Fibroblast of skin of abdomen (primary cell): ENCODE data around the gene ZDHHC14.

ENCODE experiments used
- DNase-seq: peaks from one replicate; pipeline ENCODE4 v3.0.0-alpha.2; 2013

The ZDHHC14 gene

DNA sequence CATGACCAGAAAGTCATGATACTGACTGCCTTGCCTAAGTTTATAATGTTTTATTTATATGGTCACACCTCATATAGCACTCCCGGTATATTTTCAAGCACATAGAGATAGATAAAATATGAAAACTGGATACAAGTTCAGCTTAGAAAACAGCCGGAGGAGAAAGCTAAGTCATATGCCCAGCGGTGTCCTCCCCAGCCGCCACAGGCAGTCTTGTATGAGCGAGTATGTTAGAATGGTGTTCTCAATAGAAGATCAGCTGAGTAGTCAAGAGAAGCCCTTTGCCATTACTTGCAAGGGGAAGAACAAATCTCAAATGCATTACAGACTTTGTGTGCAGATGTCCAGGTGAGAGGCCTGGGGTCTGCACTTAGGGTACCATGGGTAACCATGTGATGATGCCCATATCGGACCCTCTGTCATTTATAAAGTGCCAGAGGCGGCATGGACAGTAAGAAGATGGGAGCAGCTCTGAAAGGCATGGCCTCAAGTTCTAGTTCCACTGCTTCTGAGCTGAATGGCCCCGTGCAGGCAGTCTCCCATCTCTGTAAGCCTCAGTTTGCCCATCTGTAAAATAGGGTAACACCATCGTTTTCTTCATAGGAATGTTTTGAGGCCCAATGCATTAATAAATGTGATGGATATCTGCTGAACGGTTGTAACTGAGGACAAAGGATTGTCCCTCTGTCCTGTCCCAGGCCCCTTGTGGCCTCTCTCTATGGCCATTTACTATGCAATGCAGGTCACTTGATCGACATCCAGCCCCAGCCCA is 246.4 kb downstream of the ZDHHC14 start:
- DNase-seq, result no peak

DNA sequence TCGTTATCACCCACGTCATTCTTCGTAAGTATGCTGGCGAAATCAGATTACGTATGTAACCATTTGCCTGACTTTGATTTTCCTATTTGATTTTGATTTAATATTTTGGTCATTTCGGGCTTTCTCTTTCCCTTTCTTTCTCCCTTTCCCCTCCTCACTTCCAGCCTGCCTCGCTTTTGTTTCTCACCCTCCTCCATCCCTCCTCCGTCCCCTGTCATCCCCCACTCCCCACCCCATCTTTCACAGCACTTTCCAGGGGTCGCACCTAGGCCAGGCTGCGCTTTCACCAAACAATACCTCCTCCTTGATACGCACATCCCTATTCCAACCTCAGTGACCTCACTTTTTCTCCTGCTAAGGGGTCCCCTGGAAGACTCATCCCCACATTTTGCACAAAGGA is 247.5 kb downstream of the ZDHHC14 start:
- no peak for DNase-seq

DNA sequence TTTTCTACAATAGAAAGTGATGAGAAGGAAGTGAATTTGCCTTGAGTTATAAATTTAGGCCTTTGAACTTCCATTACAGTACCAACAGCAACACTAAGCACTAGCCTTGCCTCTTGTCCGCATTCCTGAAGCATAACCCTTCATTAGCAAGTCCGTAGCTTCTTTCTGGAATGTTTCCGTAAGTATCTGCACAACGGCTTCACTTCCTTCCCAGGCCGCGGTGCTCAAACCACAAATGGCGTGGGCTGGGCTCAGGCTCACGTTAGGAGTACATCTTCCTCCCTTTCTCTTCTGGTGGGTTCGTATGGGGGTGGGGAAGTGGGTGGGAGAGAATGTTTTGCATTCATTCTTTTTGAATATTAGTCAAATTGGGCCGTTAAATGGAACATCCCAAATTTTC is 248.2 kb downstream of the ZDHHC14 start:
- DNase-seq, result peak; percentile 54

DNA sequence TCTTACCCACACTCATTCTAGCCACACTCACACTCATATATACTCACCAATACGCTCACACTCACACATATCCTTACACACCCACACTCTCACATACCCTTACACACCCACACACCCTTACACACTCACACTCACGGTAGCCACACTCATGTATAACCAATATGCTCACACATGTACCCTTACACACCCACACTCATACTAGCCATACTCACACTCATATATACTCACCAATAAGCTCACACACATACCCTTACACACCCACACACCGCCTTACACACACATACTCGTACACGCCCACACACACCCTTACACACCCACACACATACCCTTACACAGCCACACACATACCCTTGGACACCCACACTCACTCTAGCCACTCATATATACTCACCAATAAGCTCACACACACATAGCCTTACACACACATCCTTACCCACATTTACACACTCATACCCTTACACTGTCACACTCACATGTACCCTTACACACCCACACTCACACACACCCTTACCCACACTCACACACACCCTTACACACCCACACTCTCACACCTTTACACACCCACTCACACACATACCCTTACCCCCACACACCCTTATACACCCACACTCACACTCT is 249.6 kb downstream of the ZDHHC14 start:
- no peak for DNase-seq

DNA sequence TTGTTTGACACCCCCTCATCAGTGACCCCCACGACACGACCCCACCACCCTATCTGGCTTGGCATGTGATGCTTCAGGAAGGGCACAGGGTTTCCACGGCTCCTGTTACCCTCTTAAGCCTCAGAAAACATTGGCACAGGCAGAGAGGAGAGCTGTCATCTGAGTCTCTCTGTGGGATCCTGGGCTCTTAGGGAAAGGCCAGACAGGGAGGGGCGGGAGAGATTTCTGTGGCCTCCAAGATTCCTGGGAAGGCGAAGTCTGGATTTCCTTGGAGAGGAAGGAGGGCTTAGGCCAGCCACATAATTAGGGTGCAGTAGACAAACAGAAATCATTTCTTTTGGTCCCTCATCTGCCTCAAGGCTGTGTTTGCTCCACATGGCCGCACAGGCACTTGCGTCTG is 250.4 kb downstream of the ZDHHC14 start:
- DNase-seq, result peak; percentile 40

DNA sequence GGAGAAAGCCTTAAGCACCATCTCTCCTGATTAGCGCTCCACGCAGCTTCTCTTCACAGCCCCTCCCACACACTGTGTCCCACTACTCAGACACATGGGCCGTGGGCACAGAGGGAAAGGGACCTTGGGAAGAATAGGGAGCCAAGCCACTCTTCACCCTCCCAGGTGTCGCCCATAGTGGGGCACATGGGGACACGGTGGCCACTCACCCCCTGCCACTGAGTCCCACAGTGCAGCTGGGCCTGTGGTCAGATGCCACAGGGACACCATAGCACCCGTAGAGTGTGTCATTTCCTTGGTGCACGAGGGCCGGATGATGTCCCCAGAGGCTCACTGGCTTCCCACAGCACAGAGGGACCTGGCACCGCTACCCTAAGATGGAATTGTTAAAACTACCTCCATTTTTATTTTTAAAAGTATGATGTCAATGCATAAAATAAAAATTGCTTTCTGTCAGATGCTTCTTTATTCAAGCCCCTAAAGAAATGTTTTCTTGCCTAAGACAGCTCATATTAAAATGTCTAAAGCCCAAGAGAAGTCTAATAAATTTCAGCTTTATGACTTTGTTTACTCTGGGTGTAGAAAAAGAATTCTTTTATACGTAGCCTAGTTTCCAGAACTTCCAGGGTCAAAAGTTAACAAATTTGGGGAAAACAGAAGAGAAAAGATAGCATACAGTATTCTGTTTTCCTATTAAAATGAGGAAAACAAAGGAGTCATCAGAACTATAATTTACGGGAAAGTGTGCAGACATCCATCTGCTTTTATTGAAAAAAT is 251.0 kb downstream of the ZDHHC14 start:
- DNase-seq, result no peak

DNA sequence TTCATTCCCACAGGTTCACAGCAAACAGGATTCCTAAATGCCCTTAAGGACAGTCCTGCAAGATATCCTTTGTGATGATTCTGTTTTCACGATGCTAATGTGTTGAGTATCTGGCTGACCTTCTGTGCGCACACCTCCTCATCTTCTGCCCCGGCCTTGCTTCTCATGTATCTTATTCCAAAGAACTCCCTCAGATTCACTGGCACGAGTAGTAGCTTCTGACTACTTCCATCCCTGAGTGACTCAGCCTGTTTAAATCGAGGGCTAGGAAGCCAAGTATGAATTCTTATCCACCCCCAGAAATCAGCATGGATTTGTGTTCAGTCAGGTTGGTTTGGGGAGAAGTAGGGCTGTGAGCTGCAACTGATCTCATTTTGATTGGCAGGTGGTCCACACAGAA is 251.8 kb downstream of the ZDHHC14 start:
- peak; percentile 59 for DNase-seq

DNA sequence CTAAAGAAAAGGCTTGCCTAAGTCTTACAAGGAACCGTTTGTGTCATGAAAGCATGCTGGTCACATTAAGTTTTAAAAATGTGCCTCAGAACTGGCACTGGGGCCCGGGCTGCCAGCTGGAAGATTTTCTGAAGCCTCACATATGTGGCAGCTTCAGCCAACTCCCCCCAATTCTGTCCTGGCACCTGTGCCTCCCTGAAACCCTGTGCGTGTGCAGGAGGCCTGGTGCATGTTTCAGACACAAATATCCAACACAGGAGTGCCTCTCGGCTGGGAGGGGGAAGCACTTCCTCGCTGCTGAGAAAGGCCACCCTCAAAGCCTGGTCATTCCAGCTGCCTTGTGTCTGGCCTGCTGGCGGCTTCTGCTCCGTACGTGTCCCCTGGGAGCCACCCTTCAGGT is 253.6 kb downstream of the ZDHHC14 start:
- DNase-seq, result no peak

DNA sequence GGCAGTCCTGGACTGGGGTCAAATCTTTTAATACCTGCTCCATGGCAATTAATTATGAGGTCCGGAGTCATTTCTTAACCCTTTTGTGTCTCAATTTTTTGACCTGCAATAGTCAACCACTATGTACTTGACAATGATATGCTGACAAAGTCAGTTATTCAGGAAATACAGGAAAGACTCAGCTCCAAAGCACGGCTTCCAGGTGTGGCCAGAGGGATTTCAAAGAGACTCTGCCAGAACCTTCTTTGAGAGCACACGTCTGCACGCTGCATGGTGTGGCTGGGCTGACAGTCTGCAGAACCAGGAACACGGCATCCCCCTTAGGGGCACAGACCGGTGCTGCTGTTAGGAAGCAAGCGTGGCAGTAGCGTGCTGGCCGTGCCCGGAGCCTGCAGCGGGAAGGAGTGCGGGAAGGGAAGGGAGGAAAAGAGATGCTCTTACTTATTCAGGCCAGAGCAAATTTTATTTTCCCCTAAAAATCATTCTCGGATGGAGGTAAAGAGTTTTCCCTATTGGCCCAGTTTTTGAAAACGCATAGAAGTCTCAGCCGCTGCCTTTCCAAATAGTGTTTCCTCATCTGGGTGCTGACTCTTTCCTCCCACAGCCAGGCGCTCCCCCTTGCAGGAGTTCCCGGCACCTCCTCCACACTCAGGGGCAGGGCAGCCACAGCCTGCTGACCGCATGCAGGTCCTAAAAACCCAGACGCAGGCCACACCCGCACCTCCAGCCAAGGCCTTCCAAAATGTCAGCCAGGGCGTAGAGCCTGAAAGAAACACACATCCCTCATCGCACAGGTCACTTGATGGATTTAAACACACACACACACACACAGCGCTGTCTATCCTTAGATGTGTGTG is 254.6 kb downstream of the ZDHHC14 start:
- DNase-seq, result no peak

DNA sequence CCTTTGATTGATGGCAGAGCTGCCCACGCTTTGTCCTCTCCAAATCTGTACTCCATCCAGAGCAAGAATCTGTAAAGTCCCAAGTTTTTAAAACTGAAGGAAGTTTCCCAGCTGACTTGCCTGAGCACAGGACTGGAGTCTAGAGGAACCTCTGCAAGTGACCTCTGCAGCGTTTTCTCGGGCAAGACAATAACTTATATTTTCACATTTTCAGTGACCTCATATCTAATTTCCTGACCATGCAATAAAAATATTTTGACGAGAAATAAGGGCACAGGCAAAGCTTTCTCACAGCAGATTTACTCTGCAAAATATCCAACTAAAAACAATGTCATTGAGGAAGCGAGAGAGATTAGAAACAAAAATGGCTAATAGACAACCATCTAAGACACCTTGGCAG is 256.5 kb downstream of the ZDHHC14 start:
- DNase-seq, result no peak

DNA sequence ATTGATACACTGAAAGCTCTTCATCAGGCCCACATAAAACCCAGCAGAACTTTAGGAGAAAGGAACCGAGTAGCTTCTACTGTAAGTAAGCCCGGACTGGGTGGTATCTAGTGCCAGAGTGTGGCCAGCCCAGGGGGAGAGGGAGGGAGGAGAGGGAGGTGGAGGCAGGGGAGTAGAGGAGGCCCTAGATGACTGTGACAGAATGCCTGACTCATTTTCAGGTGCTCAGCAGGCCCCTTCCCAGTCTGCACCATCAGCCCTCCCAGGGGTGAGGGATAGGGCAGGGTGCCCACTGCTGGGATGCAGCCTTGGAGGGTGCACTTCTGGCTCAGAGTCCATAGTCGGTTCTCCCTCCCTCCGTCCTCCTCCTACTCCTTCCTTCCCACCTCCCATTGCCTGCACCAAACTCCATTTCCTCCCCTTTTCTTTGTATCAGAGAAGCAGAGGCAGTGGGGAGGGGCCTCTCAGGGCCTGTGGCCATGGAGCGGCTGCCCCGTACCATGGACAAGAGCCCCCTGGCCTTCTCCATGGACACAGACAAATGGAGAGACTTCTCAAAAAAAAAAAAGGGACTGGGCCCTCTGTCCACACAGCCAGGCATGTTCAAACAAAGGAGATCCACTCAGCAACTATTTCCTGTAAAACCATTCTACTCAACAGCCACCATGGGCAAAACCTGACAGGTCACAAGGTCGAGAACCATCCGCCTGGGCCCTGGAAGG is 257.1 kb downstream of the ZDHHC14 start:
- DNase-seq, result no peak

DNA sequence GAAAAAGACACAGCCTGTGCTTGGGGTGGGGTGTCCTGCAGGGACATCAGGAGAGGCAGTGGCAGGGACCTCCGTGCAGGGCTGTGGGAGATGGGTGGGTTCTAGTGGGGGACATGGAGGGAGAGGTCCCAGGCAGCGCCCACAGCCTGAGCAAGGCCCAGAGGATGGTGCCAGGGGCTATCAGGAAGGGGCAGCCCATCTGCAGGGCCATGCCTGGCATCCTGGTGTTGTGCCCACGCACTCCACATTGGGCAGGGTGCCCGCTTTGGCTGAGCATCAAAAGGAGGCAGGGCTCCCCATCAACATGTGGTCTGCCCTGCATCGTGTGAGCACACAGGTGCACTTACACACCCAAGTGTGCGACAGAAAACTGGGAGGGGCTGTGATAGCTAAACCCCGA is 257.8 kb downstream of the ZDHHC14 start:
- no peak for DNase-seq

DNA sequence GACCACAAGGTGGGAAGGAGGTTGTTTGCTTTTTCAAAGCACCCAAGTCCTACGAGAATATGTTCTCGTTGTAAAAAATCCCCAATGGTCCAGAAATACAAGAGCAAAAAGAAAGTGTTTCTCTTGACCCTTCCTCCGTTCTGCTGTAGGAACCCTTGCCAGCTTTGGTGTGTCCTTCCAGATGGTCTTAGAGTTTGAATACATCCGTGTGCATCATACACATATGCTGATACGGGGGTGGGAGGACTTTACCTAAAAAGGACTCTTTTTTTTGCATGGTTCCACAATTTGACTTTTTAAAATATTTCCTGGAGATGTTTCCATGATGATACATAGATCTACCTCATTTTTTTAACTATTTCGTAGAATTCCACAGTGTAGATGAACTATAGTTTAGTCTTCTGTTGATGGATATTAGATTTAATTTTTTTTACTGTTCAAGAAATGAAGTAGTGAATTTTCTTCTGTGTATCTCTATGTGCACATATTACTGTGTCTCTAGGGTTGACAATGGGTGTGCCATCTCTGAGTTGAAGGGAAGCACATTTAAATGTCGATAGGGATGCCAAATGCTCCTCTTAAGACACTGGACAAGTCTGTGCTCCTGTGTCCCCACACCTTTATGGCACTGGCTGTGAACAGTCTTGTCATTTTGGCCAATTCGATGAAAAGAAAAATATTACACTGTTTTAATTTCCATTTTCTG is 259.9 kb downstream of the ZDHHC14 start:
- DNase-seq, result peak; percentile 42

DNA sequence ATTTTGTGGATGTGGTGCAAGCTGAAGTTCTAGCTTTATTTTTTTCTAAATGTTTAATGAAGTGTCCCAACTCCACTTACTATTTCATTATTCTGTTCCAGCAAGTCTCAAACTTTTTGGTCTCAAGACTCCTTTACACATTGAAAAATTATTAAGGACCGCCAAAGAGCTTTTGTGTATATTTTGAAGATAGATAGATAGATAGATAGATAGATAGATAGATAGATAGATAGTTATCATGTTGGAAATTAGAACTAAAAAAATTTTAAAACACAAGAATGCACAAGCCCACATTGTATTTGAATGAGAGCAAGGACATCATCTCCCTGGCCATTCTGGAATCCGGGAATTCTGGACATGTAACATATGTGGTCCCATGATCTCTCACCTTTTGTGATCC is 260.8 kb downstream of the ZDHHC14 start:
- no peak for DNase-seq

DNA sequence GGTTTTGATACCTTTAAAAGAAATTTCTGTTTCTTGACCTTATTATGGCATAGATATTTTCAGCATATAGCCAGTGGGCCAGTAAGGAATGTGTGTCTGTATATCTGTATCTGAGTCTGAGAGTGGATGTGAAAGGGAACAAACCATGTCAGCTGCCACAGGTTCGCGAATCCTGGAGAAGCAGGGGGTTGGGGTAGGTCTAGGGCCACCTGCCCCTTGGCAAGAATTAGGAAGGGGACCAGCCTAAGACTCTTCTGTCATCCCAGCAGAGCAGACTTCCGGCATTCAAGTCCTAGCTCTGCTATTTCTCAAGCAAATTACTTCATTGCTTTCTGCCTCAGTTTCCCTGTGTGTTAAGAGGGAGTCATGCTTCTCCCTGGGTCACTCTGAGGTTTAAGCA is 261.7 kb downstream of the ZDHHC14 start:
- no peak for DNase-seq

DNA sequence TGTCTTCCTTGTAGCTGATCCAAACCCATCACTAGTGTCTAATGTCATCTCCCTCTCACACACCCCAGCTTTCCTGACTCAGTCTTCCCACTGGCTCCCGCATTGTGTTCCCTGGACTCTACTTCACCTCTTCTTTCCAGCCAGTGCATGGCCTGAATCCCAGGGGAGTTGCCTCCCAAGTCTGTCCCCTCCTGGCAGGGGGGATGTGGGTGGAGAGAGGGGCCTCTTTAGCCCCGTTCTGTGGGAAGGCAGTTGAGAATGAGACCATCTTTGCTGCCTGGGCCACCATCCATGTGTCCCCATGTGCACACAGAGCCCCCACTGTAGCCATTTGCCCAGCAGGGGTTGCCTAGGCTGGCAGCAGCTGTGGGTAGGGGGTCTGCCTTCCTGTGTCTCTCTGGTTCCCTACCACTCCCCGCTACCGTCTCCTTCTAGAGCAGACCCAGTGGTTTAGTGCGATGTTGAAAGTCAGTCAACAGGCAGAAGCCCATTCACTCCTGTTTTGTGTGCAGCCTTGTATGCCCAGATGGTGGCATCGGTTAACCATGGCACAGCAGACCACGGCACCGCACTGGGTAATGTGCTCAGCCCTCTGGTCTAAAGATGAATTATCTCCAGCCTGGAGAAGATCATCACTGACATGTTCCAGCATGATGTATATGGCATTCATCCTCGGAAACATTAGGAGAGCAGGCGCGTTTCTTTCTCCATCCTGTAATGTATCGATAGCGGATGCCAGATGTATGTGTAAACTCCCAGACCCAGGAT is 263.2 kb downstream of the ZDHHC14 start:
- peak; percentile 26 for DNase-seq

DNA sequence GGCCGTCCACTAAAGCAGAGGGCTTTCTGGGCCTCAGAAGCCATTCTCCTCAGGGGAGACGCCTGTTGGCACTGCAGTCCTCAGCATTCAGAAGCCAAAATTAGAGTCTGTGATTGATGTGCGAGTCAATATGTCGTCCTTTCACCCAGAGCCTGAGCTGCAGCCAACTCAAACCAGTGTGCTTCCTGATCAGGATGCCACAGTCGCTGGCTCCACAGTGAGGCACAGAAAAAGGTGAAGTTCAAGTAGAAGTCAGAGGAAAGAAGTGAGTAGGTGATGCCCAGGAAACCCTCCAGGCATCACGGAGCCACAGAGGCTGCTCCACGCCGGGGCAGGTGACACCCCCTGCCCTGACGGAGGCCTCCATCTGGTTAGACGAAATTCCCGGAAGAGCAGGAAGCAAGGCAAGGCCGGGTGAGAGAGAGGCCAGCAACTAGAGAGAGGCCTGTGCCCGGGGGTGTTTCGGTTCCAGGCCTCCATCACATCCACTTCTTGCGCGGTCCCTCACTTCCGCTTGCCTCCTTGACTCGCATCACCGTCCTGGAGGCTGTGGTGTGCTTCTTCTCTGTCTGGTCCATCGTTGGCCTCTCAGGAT is 264.3 kb downstream of the ZDHHC14 start:
- DNase-seq, result no peak

DNA sequence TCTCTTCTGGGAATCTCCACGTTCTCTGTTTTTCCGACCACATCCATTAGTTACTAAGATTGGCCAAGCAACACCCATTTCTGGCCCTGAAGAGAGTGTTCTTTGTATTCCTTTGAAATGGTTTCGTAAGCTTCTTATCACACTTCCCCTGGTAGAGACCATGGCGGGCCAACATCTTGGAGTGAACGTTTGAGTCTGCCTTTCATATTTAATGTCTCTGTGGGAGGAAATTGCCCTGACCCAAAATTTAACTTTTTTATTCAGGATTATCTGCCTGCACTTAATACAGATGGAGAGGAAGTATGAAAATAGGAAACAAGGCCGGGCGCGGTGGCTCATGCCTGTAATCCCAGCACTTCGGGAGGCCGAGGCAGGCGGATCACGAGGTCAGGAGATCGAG is 265.0 kb downstream of the ZDHHC14 start:
- no peak for DNase-seq

DNA sequence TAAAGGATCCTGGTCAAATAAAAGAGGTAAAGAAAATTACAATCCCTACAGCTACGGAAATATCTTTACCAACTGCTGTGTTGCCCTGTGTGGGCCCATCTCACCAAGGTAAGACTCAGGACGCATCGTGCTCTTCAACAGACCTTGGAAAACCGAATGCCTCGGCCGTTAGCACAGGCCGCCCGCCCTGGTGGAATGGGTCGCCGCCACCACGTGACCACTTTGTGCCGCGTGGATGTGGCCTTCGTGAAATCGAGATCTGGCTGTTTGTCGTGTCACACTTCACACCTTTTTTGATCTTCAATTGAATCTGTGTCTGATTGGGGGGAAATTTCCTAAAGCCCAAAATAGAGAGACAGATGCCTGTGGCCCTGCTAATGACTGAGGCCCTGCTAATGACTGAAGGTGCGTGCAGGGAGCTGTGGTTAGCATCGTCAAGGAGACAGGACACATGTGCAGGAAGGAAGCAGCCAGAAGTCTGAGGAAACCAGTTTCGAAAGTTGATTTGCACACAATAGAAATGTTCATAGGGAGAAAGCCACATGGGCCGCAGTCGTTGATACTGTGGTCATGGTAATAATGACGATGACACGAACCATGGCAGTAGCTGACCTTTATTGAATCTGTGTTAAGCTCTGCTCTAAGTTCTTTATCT is 266.4 kb downstream of the ZDHHC14 start:
- DNase-seq, result no peak

DNA sequence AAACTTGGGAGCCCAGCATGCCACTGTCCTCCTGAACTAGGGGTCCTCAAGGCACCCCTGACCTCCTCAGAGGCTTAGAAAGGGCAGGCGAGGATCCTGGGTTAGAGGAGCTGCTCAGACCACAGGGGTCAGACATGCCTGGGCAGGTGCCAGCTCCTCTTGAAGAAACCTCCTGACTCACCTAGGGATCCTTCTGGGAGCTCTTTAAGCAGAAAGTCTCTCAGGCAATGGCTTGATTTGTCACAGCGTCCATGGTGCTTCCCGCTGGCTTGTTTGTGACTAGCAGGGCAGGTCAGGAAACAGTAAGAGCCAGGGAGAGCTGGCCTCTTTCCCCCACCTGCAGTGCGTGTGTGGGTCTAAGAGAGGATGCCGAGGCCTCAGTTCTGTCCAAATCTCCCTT is 267.6 kb downstream of the ZDHHC14 start:
- no peak for DNase-seq
